K562 (cell line): ENCODE data around the gene WWOX.

ENCODE experiments used
- ARNT ChIP-seq, 2 experiments: fragments of 450-650 bp; IDR thresholded peaks; 2 replicates each; pipeline ENCODE4 v1.6.1; 2016; ENCODE audit warnings: mild to moderate bottlenecking in 1 of 2
- CEBPB ChIP-seq: fragments of 450-650 bp; IDR thresholded peaks from 2 replicates; pipeline ENCODE4 v1.6.1; 2016; ENCODE audit warnings: missing genetic modification characterization, missing compliant biosample characterization
- FOXP1 ChIP-seq: sonication (generic); formaldehyde crosslinking; IDR thresholded peaks from 2 replicates; pipeline ENCODE4 v1.8.0; 2022; ENCODE audit warnings: mild to moderate bottlenecking, missing genetic modification reagents
- JUNB ChIP-seq: fragments of 450-650 bp; formaldehyde crosslinking; conservative IDR thresholded peaks from 2 replicates; pipeline ENCODE4 v1.4.0; 2020; ENCODE audit warnings: mild to moderate bottlenecking
- MAFF ChIP-seq: IDR thresholded peaks from 2 replicates; pipeline ENCODE4 v1.6.1; 2012; ENCODE audit warnings: low read length, improper control_type of control experiment
- POLR2A ChIP-seq: fragments of 450-650 bp; conservative IDR thresholded peaks from 2 replicates; pipeline ENCODE4 v1.6.1; 2016
- SREBF1 ChIP-seq: fragments of 150-350 bp; IDR thresholded peaks from 2 replicates; pipeline ENCODE4 v1.6.1; 2014; ENCODE audit warnings: antibody characterized with exemption, low read depth, low read length, borderline replicate concordance
- TF ChIP-seq, protein P1 (sequence below), 3 experiments: IDR thresholded peaks in 2 of 3; conservative IDR thresholded peaks in 1 of 3; 2 replicates each; pipeline ENCODE4 v1.5.1; 2011 to 2012; ENCODE audit warnings: low read length in 3 of 3, mild to moderate bottlenecking in 3 of 3, control low read depth in 2 of 3, improper control_type of control experiment in 1 of 3, inconsistent platforms in 1 of 3, low read depth in 1 of 3, mixed read lengths in 1 of 3, moderate library complexity in 1 of 3; ENCODE audit not compliant: insufficient read depth in 2 of 3

DNA sequence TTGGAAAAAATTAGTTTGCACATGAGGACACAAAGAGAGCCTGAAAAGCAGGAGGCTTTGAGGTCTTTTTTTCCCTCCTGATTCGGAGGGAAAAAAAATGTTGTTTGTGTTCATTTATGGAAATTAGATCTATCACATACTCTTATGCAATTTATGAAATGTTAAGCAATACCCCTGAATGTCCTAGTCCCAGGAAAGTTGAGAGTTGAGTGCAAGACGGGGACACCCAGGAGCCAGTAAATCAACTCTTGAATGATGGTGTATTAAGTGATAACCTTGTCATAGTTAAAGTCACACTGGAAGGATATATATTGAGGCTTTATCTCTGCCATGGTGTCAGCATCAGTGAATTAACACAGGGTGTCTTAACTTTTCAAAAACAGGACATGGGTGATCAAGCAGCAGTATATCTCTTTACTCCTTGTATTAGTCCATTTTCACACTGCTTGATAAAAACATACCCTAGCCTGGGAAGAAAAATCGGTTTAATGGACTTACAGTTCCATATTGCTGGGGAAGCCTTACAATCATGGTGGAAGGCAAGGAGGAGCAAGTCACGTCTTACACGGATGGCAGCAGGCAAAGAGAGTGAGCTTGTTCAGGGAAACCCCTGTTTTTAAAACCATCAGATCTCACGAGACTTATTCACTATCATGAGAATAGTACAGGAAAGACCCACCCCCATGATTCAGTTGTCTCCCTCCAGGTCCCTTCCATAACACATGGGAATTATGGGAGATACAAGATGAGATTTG lies 1032.0 kb downstream of the WWOX start:
- TF ChIP-seq MAFF = no peak
- TF ChIP-seq ARNT (IDR thresholded peaks at IDR 0.05) = no peak
- TF ChIP-seq FOXP1 (CRISPR knock-in tag) = no peak
- TF ChIP-seq JUNB (CRISPR knock-in tag) = no peak
- TF ChIP-seq SREBF1 = no peak
- no peak for TF ChIP-seq POLR2A
- TF ChIP-seq, protein P1, sequence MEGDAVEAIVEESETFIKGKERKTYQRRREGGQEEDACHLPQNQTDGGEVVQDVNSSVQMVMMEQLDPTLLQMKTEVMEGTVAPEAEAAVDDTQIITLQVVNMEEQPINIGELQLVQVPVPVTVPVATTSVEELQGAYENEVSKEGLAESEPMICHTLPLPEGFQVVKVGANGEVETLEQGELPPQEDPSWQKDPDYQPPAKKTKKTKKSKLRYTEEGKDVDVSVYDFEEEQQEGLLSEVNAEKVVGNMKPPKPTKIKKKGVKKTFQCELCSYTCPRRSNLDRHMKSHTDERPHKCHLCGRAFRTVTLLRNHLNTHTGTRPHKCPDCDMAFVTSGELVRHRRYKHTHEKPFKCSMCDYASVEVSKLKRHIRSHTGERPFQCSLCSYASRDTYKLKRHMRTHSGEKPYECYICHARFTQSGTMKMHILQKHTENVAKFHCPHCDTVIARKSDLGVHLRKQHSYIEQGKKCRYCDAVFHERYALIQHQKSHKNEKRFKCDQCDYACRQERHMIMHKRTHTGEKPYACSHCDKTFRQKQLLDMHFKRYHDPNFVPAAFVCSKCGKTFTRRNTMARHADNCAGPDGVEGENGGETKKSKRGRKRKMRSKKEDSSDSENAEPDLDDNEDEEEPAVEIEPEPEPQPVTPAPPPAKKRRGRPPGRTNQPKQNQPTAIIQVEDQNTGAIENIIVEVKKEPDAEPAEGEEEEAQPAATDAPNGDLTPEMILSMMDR (IDR thresholded peaks at IDR 0.05 in 2 of 3, conservative IDR thresholded peaks at IDR 0.05 in 1 of 3; ENCODE audit: insufficient read depth in 2 of 3, low read depth in 1 of 3, low read length in 3 of 3) = no peak
- no peak for TF ChIP-seq CEBPB (tag)
